BJ (cell line): ENCODE data around the gene TIMM9. TPM values are rescaled to one million over a fixed set of nuclear protein-coding genes. Genes with fewer than 3 reads are reported as not detected.
"Not testable (repeated sequence)": the region's sequence is repeated elsewhere in the genome, so short reads cannot be mapped to it uniquely, and the experiment has no call there.

Experiments
- CTCF ChIA-PET: fragments of 350-600 bp; formaldehyde crosslinking; extraction: SDS; loops from one replicate; lab custom pipeline; 2021; ENCODE audit warnings: antibody characterized with exemption, inconsistent platforms; lab: Yijun Ruan, JAX
- POLR2A ChIA-PET: fragments of 300-600 bp; sonication (Branson Sonifier 250); formaldehyde crosslinking; extraction: SDS; loops from one replicate; lab custom pipeline; 2021; ENCODE audit warnings: antibody characterized with exemption; lab: Charles Lee
- DNase-seq: peaks from one replicate; pipeline ENCODE4 v3.0.0-alpha.2; 2011; ENCODE audit warnings: low read depth
- H3K27me3 ChIP-seq: 2 replicates; pipeline ENCODE4 v1.6.0; 2011; ENCODE audit warnings: low read length; ENCODE audit not compliant: control insufficient read depth, insufficient read depth
- H3K36me3 ChIP-seq: 2 replicates; pipeline ENCODE4 v1.5.1; 2011; ENCODE audit warnings: low read length; ENCODE audit not compliant: control insufficient read depth, insufficient read depth
- H3K4me3 ChIP-seq: 2 replicates; pipeline ENCODE4 v1.5.1; 2011; ENCODE audit warnings: low read depth, mild to moderate bottlenecking, control low read depth, low read length
- polyA plus RNA-seq: library from polyadenylated mRNA; depleted of rRNA; stranded (reverse); fragments of >200 nt; gene quantifications from 2 replicates; pipeline ENCODE4 v1.2.3, GENCODE V29; 2011
- TF ChIP-seq, protein P1 (sequence below): IDR thresholded peaks from 2 replicates; pipeline ENCODE4 v1.5.1; 2011; ENCODE audit warnings: low read depth, mild to moderate bottlenecking, control low read depth, inconsistent platforms, low read length, moderate library complexity; ENCODE audit not compliant: insufficient read depth

Gene TIMM9
- polyA plus RNA-seq, 1 experiment: 20.0 TPM

- no peak overlapping the region for H3K4me3 ChIP-seq
- no peak for DNase-seq
- peaks cover 1% of the 10 kb centered on the region for H3K36me3 ChIP-seq
- ChIA-PET POLR2A (no interaction called here), CTCF (no interaction called here)
- H3K27me3 ChIP-seq: no peaks in the 10 kb centered on the region
- TF ChIP-seq, protein P1, sequence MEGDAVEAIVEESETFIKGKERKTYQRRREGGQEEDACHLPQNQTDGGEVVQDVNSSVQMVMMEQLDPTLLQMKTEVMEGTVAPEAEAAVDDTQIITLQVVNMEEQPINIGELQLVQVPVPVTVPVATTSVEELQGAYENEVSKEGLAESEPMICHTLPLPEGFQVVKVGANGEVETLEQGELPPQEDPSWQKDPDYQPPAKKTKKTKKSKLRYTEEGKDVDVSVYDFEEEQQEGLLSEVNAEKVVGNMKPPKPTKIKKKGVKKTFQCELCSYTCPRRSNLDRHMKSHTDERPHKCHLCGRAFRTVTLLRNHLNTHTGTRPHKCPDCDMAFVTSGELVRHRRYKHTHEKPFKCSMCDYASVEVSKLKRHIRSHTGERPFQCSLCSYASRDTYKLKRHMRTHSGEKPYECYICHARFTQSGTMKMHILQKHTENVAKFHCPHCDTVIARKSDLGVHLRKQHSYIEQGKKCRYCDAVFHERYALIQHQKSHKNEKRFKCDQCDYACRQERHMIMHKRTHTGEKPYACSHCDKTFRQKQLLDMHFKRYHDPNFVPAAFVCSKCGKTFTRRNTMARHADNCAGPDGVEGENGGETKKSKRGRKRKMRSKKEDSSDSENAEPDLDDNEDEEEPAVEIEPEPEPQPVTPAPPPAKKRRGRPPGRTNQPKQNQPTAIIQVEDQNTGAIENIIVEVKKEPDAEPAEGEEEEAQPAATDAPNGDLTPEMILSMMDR: no peak
These were observed 17.3 kb upstream of the TIMM9 start for GRCh38 chr14:58444627-58445026.

DNA sequence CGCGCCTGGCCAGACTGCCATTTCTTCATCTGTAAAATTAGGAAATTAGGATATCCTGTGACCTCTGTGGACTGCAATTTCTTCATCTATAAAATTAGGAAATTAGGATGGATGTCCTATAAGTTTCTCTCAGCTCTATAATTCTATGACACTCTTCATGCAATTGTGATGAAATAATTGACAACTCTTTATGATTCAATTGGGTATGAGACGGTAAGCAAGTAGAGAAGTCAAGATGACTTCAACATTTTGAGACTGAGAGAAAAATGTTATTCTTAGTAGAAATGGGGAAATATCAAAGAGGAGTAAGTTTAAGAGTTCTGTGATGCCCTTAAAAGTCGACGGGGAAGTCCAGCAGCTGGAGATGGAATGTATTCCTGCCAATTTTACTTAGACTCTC is 12.1 kb upstream of the TIMM9 start:
- CTCF ChIA-PET: no interaction called here
- TF ChIP-seq, protein P1: no peak
- Histone ChIP-seq H3K27me3 (no peaks in the 10 kb centered on the region), H3K36me3 (peaks cover 1% of the 10 kb centered on the region; the same call in 1 of the 2 replicates), H3K4me3 (no peak overlapping the region)
- POLR2A ChIA-PET: no interaction called here
- no peak for DNase-seq

DNA sequence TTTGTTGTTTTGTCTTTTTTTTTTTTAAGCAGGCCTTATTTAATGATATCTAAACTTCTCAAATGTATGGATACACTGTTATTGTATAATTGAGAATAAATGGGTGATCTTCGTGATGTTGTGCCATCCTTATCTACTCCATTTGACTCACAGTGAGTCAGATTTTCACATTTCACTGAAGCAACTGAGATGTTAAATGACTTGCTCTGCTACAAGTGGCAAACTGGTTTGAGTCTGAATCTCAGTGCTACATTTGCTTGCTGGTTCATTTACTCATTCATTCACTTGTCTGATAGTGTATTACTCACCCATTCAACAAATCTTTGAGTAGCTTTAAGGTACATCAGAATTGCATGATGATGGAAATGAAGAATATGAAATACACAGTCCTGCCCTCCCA is 2.8 kb upstream of the TIMM9 start:
- TF ChIP-seq, protein P1: no peak
- Histone ChIP-seq H3K36me3 (no peaks in the 10 kb centered on the region), H3K4me3 (no peak overlapping the region), H3K27me3 (no peaks in the 10 kb centered on the region)
- peak; percentile 0 for DNase-seq
- ChIA-PET CTCF (interaction anchor here (1.8 kb wide), 1 partner anchor 11 kb away, joined by 5 read pairs; no protein-coding TSS in a partner anchor), POLR2A (no interaction called here)

DNA sequence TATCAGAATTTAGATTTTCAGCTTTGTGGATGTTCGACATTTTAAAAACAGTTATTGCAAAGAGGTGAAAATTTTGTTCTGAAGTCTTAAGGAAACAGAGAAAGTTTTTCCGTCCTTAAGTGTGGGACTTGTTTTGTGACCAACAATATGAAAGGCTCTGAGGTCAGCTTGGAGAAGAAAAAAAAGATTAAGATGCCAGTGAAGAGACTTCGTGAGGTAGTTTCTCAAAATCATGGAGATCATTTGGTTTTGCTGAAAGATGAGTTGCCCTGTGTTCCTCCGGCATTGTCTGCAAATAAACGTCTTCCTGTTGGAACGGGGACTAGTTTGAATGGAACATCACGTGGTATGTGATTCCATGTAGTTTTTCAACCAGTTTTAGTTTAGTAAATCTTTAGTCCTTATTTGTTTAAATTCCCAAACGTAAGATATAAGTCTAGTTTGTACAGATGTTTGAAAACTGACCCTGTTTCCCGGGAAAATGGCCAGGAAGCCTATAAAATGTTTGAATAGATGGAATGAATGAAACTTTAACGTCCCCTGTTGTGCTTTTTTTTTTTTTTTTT is 870 bp upstream of the TIMM9 start:
- ChIA-PET CTCF (interaction anchor here (0.6 kb wide), 2 partner anchors 295 to 1142 kb away, joined by 3 read pairs; no protein-coding TSS in a partner anchor), POLR2A (no interaction called here)
- DNase-seq: peak; percentile 19
- Histone ChIP-seq H3K4me3 (peak overlapping the region; percentile 94), H3K36me3 (no peaks in the 10 kb centered on the region), H3K27me3 (no peaks in the 10 kb centered on the region)
- TF ChIP-seq, protein P1: no peak

DNA sequence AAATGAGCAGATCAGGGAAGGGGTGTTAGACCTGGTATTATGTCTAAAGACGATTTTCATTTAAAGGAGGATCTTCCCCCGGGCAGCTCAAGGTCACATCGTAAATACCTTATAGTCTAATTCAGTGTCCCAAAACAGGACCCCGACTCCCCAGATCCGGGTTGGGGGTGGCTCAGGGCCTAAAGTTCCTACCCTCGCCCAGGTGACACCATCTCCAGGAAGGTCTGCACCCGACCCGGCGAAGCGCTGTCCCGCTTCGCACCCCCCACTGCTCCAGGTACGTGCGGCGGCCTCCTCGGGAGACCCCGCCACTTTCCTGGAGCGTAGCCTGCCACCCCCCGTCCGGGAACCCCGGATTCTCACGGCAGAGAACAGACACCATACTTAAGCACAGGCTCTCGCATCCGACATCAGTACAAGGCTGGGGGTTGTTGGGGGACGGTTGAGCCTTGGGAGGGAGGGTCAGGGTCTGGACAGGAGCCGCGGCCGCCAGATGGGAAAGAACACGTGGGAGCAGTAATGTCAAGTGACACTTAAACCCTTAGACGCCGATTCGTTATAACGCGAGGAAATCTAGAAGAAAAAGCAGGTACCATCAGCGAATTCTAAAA is 556 bp downstream of the TIMM9 start:
- TF ChIP-seq, protein P1: no peak
- H3K27me3 ChIP-seq: no peaks in the 10 kb centered on the region
- ChIA-PET POLR2A (no interaction called here), CTCF (interaction anchor here (0.9 to 1.3 kb wide), 2 partner anchors 30 to 212 kb away, joined by 3 read pairs; no protein-coding TSS in a partner anchor)
- H3K4me3 ChIP-seq: peak overlapping the region; percentile 94
- H3K36me3 ChIP-seq: peaks cover 1% of the 10 kb centered on the region; the same call in 1 of the 2 replicates
- peak; percentile 3 for DNase-seq

- H3K36me3 ChIP-seq, H3K27me3 ChIP-seq, H3K4me3 ChIP-seq, CTCF ChIA-PET, DNase-seq: not testable (repeated sequence)
- POLR2A ChIA-PET: interaction anchor here (0.6 kb wide), 1 partner anchor 1055 kb away, joined by 3 read pairs; no protein-coding TSS in a partner anchor
These were observed 10.4 kb downstream of the TIMM9 start for GRCh38 chr14:58416934-58417333.
